ENCODE results near the gene KCTD18.

KCTD18 gene

DNA sequence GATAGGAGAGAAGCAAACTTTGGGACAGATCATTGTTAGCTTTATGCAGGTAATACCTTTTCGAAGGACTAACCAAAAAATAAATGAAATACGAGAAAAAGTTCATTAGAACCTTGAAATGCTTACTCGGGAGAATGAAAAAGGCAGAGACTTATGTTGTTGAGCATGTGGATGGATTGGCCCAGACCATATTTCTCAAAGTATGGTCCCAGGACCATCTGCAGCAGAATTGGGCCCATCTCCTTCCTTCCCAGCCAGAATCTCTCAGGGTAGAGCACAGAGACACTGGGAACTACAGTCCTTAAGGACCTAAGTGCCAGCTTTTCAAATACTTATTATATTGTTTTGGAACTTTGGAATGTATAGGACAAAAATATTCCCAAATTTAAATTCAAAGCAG lies 50.8 kb downstream of the KCTD18 start:
- H3K4me3 ChIP-seq (replicated peaks; ENCODE audit: low read depth, low read length), result no peak overlapping the region
- DNase-seq (ENCODE audit: extremely low read depth, low read depth), result no peak
- no peak for TF ChIP-seq CTCF (IDR thresholded peaks at IDR 0.05; ENCODE audit: low read depth, low read length, missing control alignments)

DNA sequence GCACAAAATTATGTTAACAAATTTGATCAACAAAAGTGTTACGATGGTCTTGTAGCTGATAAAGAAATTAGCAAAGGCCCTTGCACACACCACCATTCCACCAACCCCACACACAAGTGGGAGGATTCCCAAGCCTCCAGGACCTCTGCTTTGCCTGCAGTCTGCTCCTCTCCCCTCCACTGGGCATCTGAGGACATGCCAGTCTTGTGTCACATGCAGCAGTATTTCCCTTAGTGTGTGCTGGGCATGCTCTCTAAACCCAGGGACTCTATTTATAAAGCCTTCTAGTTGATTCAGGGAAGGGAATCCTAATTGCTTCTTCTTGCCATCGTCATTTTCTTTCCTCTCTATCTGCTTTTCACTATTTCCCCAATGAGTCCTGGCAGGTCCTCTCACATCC lies 53.3 kb downstream of the KCTD18 start:
- DNase-seq (ENCODE audit: extremely low read depth, low read depth), result no peak
- TF ChIP-seq CTCF (IDR thresholded peaks at IDR 0.05; ENCODE audit: low read depth, low read length, missing control alignments), result no peak
- H3K4me3 ChIP-seq (replicated peaks; ENCODE audit: low read depth, low read length), result no peak overlapping the region

DNA sequence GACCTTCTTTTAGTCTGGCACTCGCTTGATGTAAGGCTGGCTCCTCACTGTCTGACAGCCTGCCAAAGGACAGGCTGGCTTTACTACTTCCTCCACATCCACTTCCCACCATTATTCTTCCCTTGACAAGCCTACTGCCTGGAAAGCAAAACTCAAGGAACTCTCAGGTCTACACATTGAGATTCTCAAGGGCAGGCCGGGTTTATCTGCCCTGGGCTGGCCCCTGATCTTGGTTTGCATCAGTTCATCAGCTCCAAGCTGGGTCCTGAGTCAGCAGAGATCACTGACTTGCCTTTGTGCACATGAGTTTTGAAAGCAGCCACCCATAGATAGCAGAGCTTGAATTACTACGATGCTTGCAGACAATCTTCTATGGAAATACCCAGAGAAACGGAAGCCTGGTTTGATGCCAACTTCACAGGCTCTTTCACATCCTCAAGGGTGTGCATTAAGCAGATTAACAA lies 53.9 kb downstream of the KCTD18 start:
- no peak for DNase-seq (ENCODE audit: extremely low read depth, low read depth)
- TF ChIP-seq CTCF (IDR thresholded peaks at IDR 0.05; ENCODE audit: low read depth, low read length, missing control alignments), result no peak
- H3K4me3 ChIP-seq (replicated peaks; ENCODE audit: low read depth, low read length), result no peak overlapping the region

GRCh38 chr2:200454927-200455801 lies 54.7 kb downstream of the KCTD18 start:
- peak; percentile 14 for DNase-seq (ENCODE audit: extremely low read depth, low read depth)
- no peak for TF ChIP-seq CTCF (IDR thresholded peaks at IDR 0.05; ENCODE audit: low read depth, low read length, missing control alignments)
- no peak overlapping the region for H3K4me3 ChIP-seq (replicated peaks; ENCODE audit: low read depth, low read length)

- TF ChIP-seq CTCF (IDR thresholded peaks at IDR 0.05; ENCODE audit: low read depth, low read length, missing control alignments), result no peak
- H3K4me3 ChIP-seq (replicated peaks; ENCODE audit: low read depth, low read length), result no peak overlapping the region
- DNase-seq (ENCODE audit: extremely low read depth, low read depth), result no peak
Measured at GRCh38 chr2:200453853-200454534, 55.9 kb downstream of the KCTD18 start.

DNA sequence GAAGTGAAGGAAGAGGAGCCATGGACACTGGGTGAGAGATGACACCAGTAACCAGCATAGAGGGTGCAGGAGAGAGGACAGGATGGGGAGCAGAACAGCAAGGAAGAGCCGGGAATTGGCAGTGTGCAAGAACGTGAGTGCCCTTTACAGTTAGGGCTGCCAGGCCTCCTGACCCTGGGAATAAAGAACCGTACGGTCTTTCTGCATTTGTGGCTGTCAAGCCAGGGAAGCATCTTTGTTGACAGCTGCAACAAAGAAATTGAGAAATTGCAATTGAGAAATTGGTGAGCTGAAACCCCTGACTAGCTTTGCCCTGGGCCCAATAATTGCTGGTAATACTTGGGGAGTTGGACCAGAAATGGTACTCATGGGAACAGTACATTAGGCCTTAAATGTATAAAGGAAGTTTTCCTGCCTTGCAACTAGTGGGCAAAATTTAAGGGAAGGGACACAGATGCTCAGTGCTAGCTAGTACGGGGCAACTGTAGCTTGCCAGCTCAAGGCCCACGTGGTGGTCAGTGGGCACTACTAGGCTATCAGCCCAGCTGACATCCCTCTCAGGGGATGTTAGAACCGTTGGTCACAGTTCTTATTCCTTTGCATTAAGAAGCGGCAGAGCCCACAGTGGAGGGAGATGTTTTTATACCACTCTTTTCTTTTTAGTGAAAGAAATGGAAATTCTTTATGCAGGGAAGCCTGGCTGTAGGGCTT lies 56.6 kb downstream of the KCTD18 start:
- DNase-seq (ENCODE audit: extremely low read depth, low read depth), result no peak
- no peak overlapping the region for H3K4me3 ChIP-seq (replicated peaks; ENCODE audit: low read depth, low read length)
- TF ChIP-seq CTCF (IDR thresholded peaks at IDR 0.05; ENCODE audit: low read depth, low read length, missing control alignments), result no peak

Data from HFF-Myc (cell line).